ENCODE data around the gene CLVS2.

The CLVS2 gene

GRCh38 chr6:122995921-122996793, at the start of gene CLVS2:
Gene CLVS2 (plus strand): TSS chr6:122996235. CDS start chr6:122997778, 1,543 bp downstream.
- DNase-seq, result peak; percentile 23

GRCh38 chr6:122947355-122947754, 48.7 kb upstream of the CLVS2 start:
- no peak for DNase-seq

GRCh38 chr6:122953766-122954165, 42.3 kb upstream of the CLVS2 start:
- DNase-seq, result no peak

DNA sequence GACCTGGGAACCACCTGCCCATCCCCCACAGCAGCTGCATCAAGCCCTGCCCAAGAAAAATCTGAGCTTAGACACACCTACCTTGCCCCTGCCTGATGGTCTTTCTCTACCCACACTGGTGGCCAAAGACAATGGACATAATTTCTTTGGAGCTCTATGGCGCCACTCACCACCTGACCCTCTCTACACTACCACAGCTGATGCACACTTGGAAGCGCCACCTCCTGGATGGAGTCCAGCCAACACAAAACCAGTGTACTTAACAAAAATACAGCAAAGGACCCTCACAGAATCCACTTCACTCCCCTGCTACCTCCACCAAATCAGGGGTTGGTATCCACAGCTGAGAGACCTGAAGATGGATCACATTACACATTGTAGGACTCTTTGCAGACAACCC, 39.7 kb upstream of the CLVS2 start:
- no peak for DNase-seq

DNA sequence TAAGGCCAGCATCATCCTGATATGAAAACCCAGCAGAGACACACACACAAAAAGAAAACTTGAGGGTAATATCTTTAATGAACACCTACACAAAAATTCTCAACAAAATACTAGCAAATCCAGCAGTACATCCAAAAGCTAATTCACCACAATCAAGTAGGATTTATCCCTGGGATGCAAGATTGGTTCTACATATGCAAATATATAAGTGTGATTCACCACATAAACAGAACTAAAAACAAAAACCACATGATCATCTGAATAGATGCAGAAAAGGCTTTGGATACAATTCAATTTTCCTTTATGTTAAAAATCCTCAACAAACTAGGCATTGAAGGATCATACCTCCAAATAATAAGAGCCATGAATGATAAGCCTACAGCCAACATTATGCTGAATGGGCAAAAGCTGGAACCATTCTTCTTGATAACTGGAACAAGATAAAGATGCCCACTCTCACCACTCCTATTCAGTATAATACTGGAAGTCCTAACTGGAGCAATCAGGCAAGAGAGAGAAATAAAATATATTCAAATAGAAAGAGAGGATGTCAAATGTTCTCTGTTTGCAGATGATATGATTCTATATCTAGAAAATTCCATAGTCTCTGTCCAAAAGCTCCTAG, 33.9 kb upstream of the CLVS2 start:
- DNase-seq, result no peak

GRCh38 chr6:122969999-122970533, 26.0 kb upstream of the CLVS2 start:
- no peak for DNase-seq

DNA sequence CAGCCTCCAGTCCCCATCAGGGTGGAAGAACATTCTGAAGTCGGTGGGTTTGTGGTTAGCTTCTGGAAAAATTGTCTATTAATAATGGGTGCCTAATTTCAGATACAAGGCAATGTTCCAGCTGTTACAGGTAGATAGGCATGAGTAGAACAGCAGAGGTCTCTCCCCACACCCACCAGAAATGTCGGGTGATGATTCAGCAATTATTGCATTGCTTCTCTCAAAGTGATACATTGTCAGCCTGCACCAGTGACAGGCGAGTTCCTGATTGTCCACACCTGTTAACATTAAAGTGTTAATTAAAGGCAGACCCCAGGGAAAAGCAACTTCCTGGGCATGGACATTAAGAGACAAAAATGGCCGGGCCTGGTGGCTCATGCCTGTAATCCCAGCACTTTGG, 18.9 kb upstream of the CLVS2 start:
- DNase-seq, result no peak

DNA sequence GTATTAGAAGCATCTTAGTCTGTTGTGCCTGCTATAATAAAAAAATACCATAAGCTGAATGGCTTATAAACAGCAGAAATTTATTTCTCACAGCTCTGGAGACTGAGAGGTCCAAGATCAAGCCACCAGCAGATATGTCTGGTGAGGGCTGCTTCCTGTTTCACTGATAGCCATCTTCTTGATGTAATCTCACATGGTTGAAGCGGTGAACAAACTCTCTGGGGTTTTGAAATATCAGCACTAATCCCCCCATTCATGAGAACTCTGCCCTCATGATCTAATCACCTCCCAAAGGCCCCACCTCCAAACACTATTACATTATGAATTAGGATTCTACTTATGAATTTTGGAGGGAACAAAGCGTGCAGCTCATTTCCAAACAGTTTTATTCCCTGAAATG, 11.6 kb upstream of the CLVS2 start:
- DNase-seq, result no peak

GRCh38 chr6:122994256-122994655, 1.8 kb upstream of the CLVS2 start:
- DNase-seq, result no peak

GRCh38 chr6:122996794-122997505, 915 bp downstream of the CLVS2 start:
- no peak for DNase-seq

- DNase-seq, result no peak
Measured at GRCh38 chr6:122997541-122998150, 1.6 kb downstream of the CLVS2 start.

- no peak for DNase-seq
Measured at GRCh38 chr6:122998403-122998975, 2.5 kb downstream of the CLVS2 start.

DNA sequence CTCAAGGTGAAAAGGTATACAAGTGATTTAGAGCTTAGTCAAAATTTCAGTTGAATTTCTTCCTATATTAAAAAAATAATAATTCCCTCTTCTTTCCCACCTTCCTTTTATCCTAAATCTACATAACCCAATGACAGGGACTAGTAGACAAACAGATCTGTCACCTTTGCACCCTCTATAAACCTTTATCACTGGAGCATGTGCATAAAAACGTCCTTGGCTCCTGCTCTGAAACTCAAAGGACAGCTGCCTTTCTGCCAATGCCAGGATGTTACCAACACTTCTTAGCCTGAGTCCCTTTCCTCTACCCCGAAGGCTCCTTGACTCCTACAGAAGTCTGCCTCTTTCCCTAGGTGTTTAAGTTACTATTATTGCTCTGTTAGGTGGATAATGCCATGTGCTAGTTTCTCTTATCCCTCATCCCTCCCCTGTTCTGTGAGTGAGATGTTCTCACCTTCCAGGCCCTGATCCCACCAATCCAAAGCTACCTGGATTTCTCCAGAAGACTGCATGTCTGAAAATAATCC, 4.3 kb downstream of the CLVS2 start:
- DNase-seq, result no peak

GRCh38 chr6:123001540-123001939, 5.5 kb downstream of the CLVS2 start:
- no peak for DNase-seq

DNA sequence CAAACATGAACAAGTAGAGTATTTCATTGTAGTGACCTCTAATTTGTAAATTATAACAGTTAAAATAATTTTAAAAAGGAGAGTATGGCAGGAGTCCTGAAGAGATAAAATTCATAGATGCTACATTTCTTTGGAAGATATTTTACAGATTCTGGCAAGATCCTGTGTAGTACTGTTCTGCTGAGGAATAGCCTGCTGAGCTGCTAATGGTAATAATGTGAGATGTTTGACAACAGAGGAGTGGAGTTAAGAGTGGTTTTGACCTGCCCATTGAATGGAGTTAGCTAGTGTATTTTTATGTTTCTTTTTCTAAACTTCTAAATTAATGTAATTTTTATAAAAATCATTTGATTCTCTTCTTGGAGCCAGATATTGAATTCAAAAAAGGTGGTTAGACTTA, 11.8 kb downstream of the CLVS2 start:
- DNase-seq, result no peak

DNA sequence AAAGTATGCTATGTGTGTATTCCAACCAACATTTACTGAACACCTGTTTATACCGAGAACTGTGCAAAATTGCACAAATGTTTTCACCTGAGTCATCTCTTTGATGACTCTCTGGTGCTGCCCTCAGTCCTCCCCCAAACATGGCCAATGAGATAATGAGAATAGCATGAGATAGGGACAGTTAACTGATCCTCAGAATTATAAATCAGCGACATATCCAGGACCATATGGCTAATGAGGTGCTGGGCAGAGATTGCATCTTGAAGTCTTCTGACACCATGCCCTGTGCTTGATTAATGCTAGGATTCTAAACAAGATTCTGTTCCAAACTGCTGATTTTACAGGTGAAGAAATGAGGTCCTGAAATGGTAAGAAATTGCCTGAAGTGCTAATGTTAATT, 13.0 kb downstream of the CLVS2 start:
- DNase-seq, result no peak

DNA sequence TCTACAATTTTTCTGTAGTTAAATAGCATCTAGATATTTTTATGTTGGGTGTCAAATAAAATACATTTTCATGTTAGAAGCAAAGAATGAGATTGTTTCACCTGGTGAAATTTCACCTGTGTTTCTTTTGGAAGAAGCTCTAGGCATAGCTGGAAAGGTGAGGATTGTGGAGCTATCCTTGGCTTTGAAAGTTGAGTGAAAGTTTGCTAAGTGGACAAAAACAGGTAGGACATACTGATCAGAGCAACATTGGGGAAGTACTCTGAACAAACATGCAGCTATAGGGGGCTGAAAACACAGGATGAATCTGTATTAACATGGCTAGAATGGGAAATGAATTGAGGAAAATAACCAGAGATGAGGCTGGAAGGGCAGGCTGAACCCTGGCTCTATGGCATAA, 18.8 kb downstream of the CLVS2 start:
- DNase-seq, result no peak

GRCh38 chr6:123016431-123017103, 20.5 kb downstream of the CLVS2 start:
- no peak for DNase-seq

DNA sequence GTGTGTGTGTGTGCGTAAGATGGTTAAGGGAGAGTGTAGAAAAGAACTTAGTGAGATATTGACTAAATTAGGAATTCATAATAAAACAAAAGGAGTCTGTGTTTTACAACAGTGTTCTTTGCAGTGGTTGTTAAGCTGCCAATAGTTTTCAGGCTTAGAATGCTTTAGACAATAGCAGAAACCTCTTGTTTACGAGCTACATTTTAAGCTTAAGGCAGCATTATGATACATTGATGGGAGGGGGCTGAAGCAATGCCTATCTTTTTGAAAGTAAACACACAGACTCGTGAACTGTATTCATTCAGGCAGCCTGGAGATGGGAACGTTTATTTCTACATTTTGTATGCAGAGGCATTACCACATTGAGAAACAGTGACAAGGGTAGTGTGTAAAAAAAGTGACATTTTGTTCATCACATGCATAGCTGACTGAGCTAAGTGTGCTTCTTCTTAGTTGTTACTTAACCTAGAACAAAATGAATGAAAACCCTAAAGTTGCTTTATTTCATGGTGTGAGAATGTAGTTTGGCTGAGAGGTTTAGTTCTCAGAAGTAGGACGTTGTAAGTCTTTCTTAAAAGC, 21.2 kb downstream of the CLVS2 start:
- no peak for DNase-seq

GRCh38 chr6:123022975-123023374, 26.9 kb downstream of the CLVS2 start:
- no peak for DNase-seq

- DNase-seq, result no peak
Measured at GRCh38 chr6:123024976-123025375, 28.9 kb downstream of the CLVS2 start.

DNA sequence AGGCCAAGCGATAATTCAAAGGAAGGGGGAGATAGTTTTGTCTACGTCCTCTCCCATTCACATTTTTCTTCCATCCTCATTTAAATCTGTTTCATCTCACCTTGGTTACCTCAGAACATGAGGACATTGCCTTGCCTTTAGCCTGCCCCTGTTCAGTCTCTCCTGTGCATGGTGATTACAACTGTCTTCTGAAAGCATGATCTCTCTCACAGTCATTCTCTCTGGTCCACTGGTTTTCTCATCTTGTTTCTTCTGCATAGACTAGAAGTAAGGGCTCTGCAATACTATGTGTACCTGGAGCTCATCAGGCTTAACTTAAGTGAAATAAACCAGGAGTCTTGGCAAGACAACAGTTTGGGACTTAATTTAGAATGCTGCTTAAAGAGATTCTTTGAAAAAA, 31.4 kb downstream of the CLVS2 start:
- no peak for DNase-seq

All from NCI-H2107 (cell line).